Right lobe of liver (tissue), 6 donors: ENCODE data around the gene FHIP1B. TPM values are rescaled to one million over a fixed set of nuclear protein-coding genes. Genes with fewer than 3 reads are reported as not detected.

Experiments used
- ATAC-seq, 4 donors: fragments of 200-7000 bp; cut with Tn5 transposase; one replicate each; pipeline ENCODE4 v1.9.1; 2020; ENCODE audit warnings: mild to moderate bottlenecking in 4 of 4, moderate library complexity in 4 of 4
- DNase-seq, 3 donors: peaks; one replicate each; pipeline ENCODE4 v3.0.0-alpha.2; 2020
- H3K27ac ChIP-seq, 3 donors: fragments of 200-600 bp; one replicate each; pipeline ENCODE4 v1.8.0; 2022
- H3K27me3 ChIP-seq, 2 donors: fragments of 200-600 bp; one replicate each; pipeline ENCODE4 v1.8.0; 2022
- H3K36me3 ChIP-seq, 4 donors: fragments of 200-600 bp; sonication (generic) in 1 of 4; one replicate each; pipeline versions ENCODE4 v1.5.1 to v1.8.0; 2017 to 2022; ENCODE audit warnings: control low read depth in 1 of 4
- H3K4me1 ChIP-seq, 4 donors: fragments of 200-600 bp; sonication (generic) in 1 of 4; one replicate each; pipeline versions ENCODE4 v1.5.1 to v1.8.0; 2017 to 2022; ENCODE audit warnings: control low read depth in 1 of 4
- H3K4me3 ChIP-seq, 3 donors: fragments of 200-600 bp; one replicate each; pipeline ENCODE4 v1.8.0; 2022
- H3K9me3 ChIP-seq, 4 donors: fragments of 200-600 bp; sonication (generic) in 1 of 4; one replicate each; pipeline versions ENCODE4 v1.5.1 to v1.8.0; 2017 to 2022; ENCODE audit warnings: control low read depth in 1 of 4
- POLR2A ChIP-seq: fragments of 450-650 bp; IDR thresholded peaks from one replicate; pipeline ENCODE4 v1.6.1; 2017; ENCODE audit warnings: antibody characterized with exemption, mild to moderate bottlenecking
- WGBS: methylation state at CpG from one replicate; pipeline ENCODE4 v1.1.6; 2018; ENCODE audit warnings: low coverage, low lambda C conversion rate; ENCODE audit not compliant: insufficient coverage; ENCODE audit errors: missing lambda C conversion rate; 5-methylcytosine and 5-hydroxymethylcytosine counted together
- intact Hi-C, 2 donors: fragments of 100-400 bp; cut with DNase I; formaldehyde crosslinking; loops; one replicate each; pipeline versions ENCODE4 v1.11.2 to v1.14.1; 2022
- total RNA-seq, 6 experiments: library from RNA; depleted of rRNA in 2 of 6; stranded (reverse); fragments of >200 nt in 2 of 6; fragmentation: NEBNext Ultra II Directional in 3 of 6; extraction: Animal tissue kit (Norgen Biotek cat#: 25700) in 3 of 6; gene quantifications; one replicate each; pipeline versions ENCODE4 v1.1.0 to v1.2.4, GENCODE V29; 2016 to 2023
- TF ChIP-seq, protein P1 (sequence below), 4 donors: fragments of 200-600 bp in 3 of 4; fragments of 450-650 bp in 1 of 4; IDR thresholded peaks; one replicate each; pipeline versions ENCODE4 v1.5.1 to v1.8.0; 2016 to 2022; ENCODE audit warnings: antibody characterized with exemption in 4 of 4, mild to moderate bottlenecking in 2 of 4
- donor health status: DM: no; HTN: yes; CAD: no.
- donor health status: DM: no; HTN: no; CAD: no.
- donor health status: DM: no; HTN: no; CAD: no.
- donor health status: DM: no; HTN: yes; CAD: no.
- donor health status: DM: no; HTN: yes; CAD: no.

Gene FHIP1B
- total RNA-seq, 6 experiments from 2014 or later = 20.3 to 37.5 (median 27.8) TPM

DNA sequence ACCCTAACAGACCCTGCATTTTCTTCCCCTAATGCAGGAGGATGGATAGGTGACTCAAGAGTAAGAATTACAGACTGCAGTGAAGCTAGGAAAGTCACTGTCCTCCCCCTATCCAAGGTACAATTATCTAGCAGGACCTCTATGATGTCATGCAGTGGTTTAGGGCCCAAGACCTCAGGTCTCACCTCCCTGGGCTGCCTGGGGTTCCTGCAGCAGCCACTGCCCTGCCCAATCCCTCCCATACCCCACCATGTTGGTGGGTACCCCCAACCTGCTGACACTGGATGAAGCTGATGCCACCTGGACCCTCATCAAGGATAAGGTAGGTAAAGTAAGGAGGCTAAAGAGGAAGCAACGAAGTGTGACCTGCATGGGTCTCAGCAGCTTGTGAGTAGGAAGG, 29.1 kb downstream of the FHIP1B start, which contains the start of gene C11orf42:
Gene C11orf42, plus strand, starts transcription at position 192 of the 400 bp plus-strand sequence. Its CDS starts 59 bp downstream, at position 251.
- Histone ChIP-seq H3K36me3 (peaks cover 0 to 41% (median 8%) of the 10 kb centered on the region in 4 donors), H3K4me3 (no peak within 1 kb of the TSS), H3K9me3 (no peaks in the 10 kb centered on the region), H3K27me3 (no peaks in the 10 kb centered on the region), H3K27ac (no peak within 1 kb of the TSS), H3K4me1 (no peaks in the 10 kb centered on the region)
- 100% methylated on average over 1 of the region's 1 CpG for WGBS
- TF ChIP-seq POLR2A = no peak
- TF ChIP-seq, protein P1, sequence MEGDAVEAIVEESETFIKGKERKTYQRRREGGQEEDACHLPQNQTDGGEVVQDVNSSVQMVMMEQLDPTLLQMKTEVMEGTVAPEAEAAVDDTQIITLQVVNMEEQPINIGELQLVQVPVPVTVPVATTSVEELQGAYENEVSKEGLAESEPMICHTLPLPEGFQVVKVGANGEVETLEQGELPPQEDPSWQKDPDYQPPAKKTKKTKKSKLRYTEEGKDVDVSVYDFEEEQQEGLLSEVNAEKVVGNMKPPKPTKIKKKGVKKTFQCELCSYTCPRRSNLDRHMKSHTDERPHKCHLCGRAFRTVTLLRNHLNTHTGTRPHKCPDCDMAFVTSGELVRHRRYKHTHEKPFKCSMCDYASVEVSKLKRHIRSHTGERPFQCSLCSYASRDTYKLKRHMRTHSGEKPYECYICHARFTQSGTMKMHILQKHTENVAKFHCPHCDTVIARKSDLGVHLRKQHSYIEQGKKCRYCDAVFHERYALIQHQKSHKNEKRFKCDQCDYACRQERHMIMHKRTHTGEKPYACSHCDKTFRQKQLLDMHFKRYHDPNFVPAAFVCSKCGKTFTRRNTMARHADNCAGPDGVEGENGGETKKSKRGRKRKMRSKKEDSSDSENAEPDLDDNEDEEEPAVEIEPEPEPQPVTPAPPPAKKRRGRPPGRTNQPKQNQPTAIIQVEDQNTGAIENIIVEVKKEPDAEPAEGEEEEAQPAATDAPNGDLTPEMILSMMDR (IDR thresholded peaks at IDR 0.05) = no peak
- DNase-seq (no peak), ATAC-seq (no peak)
- intact Hi-C loops = no loop called here

DNA sequence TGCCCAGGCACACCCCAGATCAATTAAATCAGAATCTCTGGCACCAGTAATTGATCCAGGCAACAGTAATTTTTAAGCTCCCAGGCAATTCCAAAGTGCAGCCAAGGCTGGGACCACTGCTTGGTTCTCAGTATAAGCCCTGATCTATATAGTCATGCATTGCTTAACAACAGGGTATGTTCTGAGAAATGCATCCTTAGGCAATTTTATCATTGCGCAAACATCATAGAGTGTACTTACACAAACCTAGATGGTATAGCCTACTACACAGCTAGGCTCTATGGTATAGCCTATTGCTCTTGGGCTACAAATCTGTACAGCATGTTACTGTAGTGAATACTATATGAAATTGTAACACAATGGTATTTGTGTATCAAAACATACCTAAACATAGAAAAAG, 29.7 kb downstream of the FHIP1B start:
- no peak for ATAC-seq
- 78% methylated on average over 1 of the region's 1 CpG for WGBS
- Histone ChIP-seq H3K27ac (no peak overlapping the region), H3K36me3 (peaks cover 0 to 35% (median 8%) of the 10 kb centered on the region in 4 donors), H3K4me1 (no peaks in the 10 kb centered on the region), H3K27me3 (no peaks in the 10 kb centered on the region), H3K4me3 (no peak overlapping the region), H3K9me3 (no peaks in the 10 kb centered on the region)
- intact Hi-C loops = no loop called here
- DNase-seq = no peak
- no peak for TF ChIP-seq POLR2A
- TF ChIP-seq, protein P1 (IDR thresholded peaks at IDR 0.05) = no peak

DNA sequence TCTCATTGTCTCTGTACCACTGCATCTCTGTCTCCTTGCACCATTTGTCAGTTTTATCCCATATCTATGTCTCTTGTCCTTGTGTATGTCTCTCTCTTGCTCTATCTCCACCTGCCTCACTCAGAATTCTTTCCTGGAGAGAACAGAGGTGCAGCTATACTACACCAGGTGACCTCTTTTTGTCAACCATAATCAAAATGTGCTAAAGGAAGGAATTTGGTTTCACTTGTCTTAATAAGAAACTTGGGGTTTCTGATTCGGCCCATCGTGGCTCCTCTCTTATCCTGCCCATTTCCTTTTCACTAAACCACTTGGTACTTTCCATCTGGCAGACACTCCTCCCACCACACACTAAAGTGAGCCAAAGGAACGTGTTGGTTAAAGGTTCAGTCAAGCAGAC, 31.1 kb downstream of the FHIP1B start:
- DNase-seq (no peak), ATAC-seq (no peak)
- peaks cover 0 to 28% (median 3%) of the 10 kb centered on the region in 4 donors for H3K36me3 ChIP-seq
- TF ChIP-seq, protein P1 (IDR thresholded peaks at IDR 0.05) = no peak
- TF ChIP-seq POLR2A = no peak
- intact Hi-C loops = no loop called here
- no peak overlapping the region for H3K4me3 ChIP-seq
- H3K9me3 ChIP-seq = no peaks in the 10 kb centered on the region
- H3K27me3 ChIP-seq = no peaks in the 10 kb centered on the region
- H3K4me1 ChIP-seq = no peaks in the 10 kb centered on the region
- 40% methylated on average over 3 of the region's 3 CpGs for WGBS
- no peak overlapping the region for H3K27ac ChIP-seq

DNA sequence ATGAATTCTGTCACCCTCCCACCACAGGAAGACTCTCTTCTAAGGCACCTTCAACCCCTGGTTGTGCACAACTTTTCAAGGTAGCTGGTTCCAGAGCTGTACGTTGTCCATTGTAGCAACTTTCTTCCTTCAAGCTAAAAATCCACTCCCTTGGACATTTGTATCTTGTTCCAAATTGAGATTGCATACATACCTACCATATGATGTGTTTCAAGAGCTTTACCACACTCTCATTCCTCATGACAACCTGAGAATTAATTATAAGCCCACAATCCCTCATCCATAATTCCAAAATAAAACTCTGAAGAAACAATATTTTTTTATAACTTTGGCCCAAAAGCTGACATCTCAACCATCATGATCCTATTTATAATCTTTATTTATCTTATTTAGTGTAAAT, 32.4 kb downstream of the FHIP1B start:
- ATAC-seq (no peak), DNase-seq (no peak)
- intact Hi-C loops = no loop called here
- H3K4me3 ChIP-seq = no peak overlapping the region
- no peak overlapping the region for H3K27ac ChIP-seq
- 91% methylated on average over 1 of the region's 1 CpG for WGBS
- TF ChIP-seq POLR2A = no peak
- TF ChIP-seq, protein P1 (IDR thresholded peaks at IDR 0.05) = no peak
- no peaks in the 10 kb centered on the region for H3K4me1 ChIP-seq
- no peaks in the 10 kb centered on the region for H3K9me3 ChIP-seq
- H3K27me3 ChIP-seq = no peaks in the 10 kb centered on the region
- peaks cover 0 to 26% (median 3%) of the 10 kb centered on the region in 4 donors for H3K36me3 ChIP-seq

DNA sequence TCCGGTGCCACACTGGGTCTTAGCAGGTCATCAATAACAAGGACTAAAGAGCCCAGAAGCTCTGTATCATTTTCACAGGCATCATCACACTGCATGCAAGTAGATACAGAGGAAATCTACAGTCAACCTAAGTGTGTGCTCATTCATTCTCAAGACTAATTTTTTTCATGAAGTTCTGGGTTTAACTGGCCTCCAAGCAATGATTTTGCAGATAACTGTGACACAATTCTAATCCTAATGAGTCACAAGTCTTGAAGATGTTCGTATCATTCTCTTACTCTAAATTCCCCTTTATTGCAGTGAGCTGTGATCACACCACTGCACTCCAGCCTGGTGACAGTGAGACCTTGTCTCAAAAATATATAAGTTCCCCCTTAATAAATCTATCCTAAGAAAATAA, 33.0 kb downstream of the FHIP1B start:
- Histone ChIP-seq H3K36me3 (peaks cover 0 to 23% (median 2%) of the 10 kb centered on the region in 4 donors), H3K27ac (no peak overlapping the region), H3K4me3 (no peak overlapping the region), H3K4me1 (no peaks in the 10 kb centered on the region), H3K9me3 (no peaks in the 10 kb centered on the region), H3K27me3 (no peaks in the 10 kb centered on the region)
- intact Hi-C loops = no loop called here
- peak in 1 of 4 donors; percentile 13 for ATAC-seq
- WGBS = 42% methylated on average over 1 of the region's 2 CpGs
- DNase-seq = no peak
- no peak for TF ChIP-seq POLR2A
- TF ChIP-seq, protein P1 (IDR thresholded peaks at IDR 0.05) = no peak
